ENCODE results near the gene POLQ.
"Not testable (repeated sequence)": the region's sequence is repeated elsewhere in the genome, so short reads cannot be mapped to it uniquely, and the experiment has no call there.

The POLQ gene

GRCh38 chr3:121411523-121411922 lies 134.3 kb downstream of the POLQ start:
- FAIRE-seq (no peak), DNase-seq (ENCODE audit: insufficient read length) (no peak)
- TF ChIP-seq POLR2AphosphoS5 (IDR thresholded peaks at IDR 0.05; ENCODE audit: low read depth, low read length) (no peak), TAF1 (IDR thresholded peaks at IDR 0.05; ENCODE audit: borderline replicate concordance, low read depth, low read length) (no peak), POLR2A (IDR thresholded peaks at IDR 0.05; ENCODE audit: low read depth, low read length) (no peak)

- DNase-seq (ENCODE audit: insufficient read length) = no peak
- no peak for TF ChIP-seq POLR2A (IDR thresholded peaks at IDR 0.05; ENCODE audit: low read depth, low read length)
- TF ChIP-seq TAF1 (IDR thresholded peaks at IDR 0.05; ENCODE audit: borderline replicate concordance, low read depth, low read length) = no peak
- TF ChIP-seq POLR2AphosphoS5 (IDR thresholded peaks at IDR 0.05; ENCODE audit: low read depth, low read length) = no peak
- no peak for FAIRE-seq
Observed at GRCh38 chr3:121405631-121406030, 140.2 kb downstream of the POLQ start.

GRCh38 chr3:121399820-121400219 lies 146.0 kb downstream of the POLQ start:
- FAIRE-seq = no peak
- no peak for DNase-seq (ENCODE audit: insufficient read length)
- TF ChIP-seq POLR2AphosphoS5 (IDR thresholded peaks at IDR 0.05; ENCODE audit: low read depth, low read length) = no peak
- TF ChIP-seq TAF1 (IDR thresholded peaks at IDR 0.05; ENCODE audit: borderline replicate concordance, low read depth, low read length) = no peak
- TF ChIP-seq POLR2A (IDR thresholded peaks at IDR 0.05; ENCODE audit: low read depth, low read length) = no peak

GRCh38 chr3:121398051-121398450 lies 147.7 kb downstream of the POLQ start:
- not testable (repeated sequence) for DNase-seq (ENCODE audit: insufficient read length); FAIRE-seq

GRCh38 chr3:121395967-121396366 lies 149.8 kb downstream of the POLQ start:
- not testable (repeated sequence) for DNase-seq (ENCODE audit: insufficient read length)

GRCh38 chr3:121388308-121388707 lies 157.5 kb downstream of the POLQ start:
- not testable (repeated sequence) for DNase-seq (ENCODE audit: insufficient read length); FAIRE-seq

More at GRCh38 chr3:121395967-121396366, 149.8 kb downstream of the POLQ start:
- FAIRE-seq = not testable (repeated sequence)
